Left renal pelvis (tissue), 4 donors: ENCODE results near the gene SPOCD1. TPM values are rescaled to one million over a fixed set of nuclear protein-coding genes. Genes with fewer than 3 reads are reported as not detected.

Experiments used
- DNase-seq, 4 donors: peaks; one replicate each; pipeline ENCODE4 v3.0.0-alpha.2; 2013; ENCODE audit warnings: low read depth in 4 of 4, low spot score in 3 of 4
- polyA plus RNA-seq, 4 donors: library from polyadenylated mRNA; unstranded; fragments of 120-200 nt; gene quantifications; one replicate each; pipeline ENCODE4 v1.2.1, GENCODE V29; 2013; ENCODE audit not compliant: insufficient read length in 4 of 4

The SPOCD1 gene
- polyA plus RNA-seq, 4 donors = 0.26 to 0.37 (median 0.35) TPM; not detected in 1

GRCh38 chr1:31760471-31761470 is 55.1 kb downstream of the SPOCD1 start:
- no peak for DNase-seq

DNA sequence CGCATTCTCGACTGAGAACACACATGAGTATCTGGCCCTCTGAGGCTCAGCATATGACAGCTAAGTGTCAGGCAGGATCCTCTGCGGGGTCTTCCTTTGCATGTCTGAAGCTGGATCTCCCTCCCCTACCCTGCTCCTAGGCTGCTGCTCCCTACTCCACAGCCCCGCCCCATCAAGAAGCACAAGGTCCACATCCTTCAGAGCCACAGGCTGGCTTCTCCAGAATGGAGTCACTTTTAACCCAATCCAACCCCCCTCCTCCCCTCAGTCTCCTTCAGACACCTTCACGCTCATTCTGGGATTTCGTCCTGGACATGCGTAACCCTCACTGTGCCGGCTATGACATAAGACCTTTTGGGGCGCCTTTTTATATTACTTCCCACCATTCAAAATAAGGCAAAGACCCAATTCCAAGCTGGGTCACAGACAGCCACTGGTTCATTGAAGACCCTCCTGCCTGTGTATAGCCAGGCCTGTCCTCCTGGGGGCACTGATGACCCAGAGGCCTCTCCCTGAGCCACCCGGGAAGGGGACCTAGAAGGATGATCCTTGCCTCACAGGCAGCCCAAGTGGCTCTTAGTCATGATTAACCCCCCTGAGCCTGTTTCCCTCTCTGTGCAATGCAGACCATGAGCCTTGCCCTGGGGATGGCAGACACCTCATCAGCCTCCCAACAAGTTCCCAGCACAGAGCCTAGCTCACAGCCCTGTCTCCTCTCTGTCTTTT is 56.4 kb downstream of the SPOCD1 start:
- no peak for DNase-seq

DNA sequence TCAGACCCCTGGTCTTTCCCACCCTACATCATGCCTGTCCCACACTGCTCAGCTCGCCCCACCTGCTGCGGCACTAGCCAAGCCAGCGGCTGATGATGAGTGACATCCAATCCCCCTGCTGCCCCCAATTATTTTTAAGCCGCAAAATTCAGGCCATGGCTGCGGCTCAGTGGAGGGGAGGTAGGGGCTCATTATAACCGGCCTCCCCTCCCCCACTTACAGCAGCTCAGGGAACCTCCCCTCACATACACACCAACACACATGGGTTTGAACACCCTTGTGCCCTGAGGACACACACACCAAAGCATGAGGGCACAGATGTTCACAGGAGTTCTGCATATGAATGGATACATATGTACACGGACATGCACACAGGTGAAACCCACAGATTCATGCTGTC is 57.0 kb downstream of the SPOCD1 start:
- DNase-seq = no peak

- DNase-seq = no peak
These were observed 57.8 kb downstream of the SPOCD1 start for GRCh38 chr1:31757989-31758388.

- no peak for DNase-seq
These were observed 58.6 kb downstream of the SPOCD1 start for GRCh38 chr1:31757204-31757679.

- DNase-seq = no peak
These were observed 59.2 kb downstream of the SPOCD1 start for GRCh38 chr1:31756578-31756977.

DNA sequence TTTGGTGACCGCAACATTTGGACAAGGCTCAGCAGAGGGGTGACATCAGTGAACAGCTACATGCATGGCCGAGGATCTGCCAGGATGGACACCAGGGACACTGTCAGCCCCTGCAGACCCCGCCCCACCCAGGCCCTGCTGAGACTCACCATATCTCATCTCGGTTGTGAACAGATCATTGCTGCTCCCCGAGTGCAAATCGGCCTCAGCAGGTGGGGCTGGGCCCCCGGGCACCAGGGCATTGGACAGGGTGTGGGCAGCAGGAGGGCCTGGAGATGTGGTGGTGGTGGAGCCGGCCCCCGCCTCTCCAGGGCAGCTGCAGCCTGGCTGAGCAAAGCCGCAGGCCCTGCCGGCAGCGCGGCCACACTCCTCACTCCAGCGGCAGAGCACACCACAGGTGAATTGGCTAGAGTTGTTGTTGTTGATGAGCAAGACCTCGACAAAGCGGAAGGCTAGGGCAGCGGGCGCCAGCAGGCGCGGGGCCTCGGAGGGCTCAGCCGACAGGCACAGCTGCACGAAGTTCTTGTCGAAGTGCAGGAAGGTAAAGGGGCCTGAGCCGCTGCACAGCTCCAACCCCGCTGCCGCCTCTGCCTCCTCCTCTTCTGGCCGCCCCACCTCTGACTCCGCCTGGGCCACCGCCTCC is 59.9 kb downstream of the SPOCD1 start:
- DNase-seq = no peak

DNA sequence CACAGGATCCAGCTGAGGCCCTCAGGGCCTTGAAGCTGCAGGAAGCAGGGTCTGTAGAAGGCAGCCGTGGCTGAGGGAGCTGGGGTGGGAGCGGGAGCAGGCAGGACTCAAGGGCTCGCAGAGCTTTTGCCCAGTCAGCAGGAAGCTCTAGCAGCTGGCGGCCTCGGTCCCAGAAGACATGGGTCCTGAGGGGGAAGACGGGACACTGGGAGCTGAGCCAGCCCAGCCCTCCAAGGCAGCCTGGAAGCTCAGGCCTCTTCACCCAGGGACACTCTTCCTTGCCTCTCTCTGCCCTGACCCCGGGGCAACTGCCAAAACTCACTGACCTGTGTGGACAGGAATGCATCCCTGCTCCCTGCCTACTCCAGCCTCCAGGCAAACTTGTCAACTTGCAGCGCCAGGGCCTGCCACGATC is 60.6 kb downstream of the SPOCD1 start:
- no peak for DNase-seq

DNA sequence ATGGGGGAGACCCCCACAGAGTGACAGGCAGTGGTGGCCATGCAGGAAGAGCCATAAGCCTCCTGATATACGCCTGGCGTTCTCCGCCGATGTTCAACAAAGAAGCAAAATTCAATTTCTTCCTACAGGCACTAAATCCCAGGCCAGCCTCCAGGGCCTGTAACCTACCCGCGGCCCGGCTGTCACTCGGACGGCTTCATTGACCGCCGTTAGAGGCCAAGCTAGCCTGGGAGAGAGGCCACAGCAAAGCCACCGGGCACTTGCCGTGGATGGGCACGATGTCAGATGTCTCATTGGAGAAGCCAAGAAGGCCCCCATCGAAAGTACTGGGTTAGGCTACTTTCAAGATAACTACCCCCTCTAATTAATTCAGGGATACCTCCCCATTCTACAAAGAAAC is 61.4 kb downstream of the SPOCD1 start:
- DNase-seq = no peak

DNA sequence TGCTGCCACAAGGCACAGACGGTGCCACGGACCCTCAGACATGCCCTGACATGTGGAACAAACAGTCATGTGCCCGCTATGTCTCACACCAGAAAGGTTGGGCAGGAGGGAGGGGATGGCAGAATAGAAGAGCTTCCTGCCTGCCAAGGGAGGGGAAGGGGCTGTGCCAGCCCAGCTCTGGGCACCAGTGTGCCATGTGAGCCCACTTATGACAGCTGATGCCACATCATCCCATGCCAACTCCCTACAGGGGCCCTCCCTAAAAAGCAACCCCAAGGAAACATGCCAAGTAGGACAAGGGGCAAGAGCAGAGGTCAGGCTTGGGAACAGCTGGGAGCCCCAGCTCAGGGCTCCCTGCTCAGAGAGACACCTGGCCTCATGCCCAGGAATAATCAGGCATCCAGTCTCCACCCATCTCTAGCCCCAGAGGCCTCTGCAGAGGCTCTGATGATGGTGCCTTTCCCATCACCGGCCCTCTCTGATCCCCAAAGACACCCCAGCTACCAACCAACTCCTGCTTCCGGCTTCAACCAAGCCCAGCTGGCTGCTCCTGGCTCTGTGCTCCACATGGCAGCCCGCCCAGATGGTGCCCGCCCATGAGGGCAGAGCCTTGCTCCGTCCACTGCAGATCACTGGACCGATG is 62.0 kb downstream of the SPOCD1 start:
- no peak for DNase-seq

DNA sequence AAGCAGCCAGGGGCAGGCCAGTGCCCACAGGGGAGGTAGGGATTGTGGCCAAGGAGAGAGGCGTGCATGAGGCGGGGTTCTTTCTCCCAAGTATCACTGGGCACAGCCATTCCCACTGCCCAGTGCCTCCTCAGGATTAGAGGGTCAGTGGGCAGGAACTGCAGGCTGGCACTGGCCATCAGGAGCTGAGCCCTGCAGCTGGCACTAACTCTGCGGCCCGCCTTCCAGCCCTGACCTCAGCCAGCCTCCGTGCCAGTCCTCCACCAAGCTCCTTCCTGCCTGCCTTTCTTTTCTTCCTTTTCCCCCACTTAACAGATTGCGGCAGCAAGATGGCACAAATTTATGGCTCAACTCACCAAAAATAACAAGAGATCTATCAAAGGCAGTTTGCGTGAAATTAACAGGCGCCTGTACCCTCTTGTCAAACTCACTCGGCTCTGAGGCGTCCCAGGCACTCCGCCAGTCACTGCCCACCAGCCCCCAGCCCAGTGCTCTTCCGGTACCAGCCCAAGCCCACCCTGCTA is 62.8 kb downstream of the SPOCD1 start:
- no peak for DNase-seq

GRCh38 chr1:31752258-31752657 is 63.6 kb downstream of the SPOCD1 start:
- DNase-seq = no peak

DNA sequence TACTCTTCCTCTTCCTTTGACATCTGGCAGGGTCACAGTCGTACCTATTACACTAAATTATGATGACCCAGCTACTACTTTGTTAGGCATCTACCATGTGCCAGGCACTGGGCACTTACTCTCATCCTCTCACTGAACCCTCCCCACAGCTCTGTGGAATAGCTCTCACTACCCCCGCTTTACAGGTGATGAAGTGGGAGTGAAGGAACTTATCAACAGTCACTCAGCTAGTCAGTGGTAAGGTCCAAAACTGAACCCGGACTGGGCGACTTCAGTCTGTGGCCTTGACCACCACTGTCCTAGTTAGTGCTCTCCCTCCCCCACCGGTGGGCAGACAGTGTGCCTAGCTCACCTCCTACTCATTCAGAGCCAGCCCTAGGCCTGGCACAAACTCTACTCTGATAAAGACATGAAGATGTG is 64.0 kb downstream of the SPOCD1 start:
- no peak for DNase-seq

GRCh38 chr1:31750858-31751510 is 64.8 kb downstream of the SPOCD1 start:
- DNase-seq = no peak

- DNase-seq = no peak
These were observed 65.8 kb downstream of the SPOCD1 start for GRCh38 chr1:31749785-31750735.

DNA sequence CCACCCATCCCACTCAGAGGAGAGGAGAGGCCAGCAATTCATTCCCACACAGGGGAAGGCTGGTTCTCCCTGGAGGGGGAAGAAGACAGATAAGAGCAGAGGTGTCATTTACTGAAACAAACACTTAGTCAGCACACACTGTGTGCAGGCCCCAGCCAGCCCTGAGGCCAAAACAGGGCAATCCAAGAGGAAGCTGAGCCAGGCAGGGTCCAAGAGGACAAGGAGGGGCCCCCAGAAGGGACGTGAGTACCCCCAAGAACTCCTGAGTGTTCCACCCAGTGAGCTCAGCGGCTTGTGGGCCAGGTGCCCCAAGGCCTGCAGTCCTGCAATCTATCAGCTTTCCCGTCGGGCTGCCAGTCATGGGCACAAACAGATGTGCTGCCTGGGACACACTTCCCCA is 67.5 kb downstream of the SPOCD1 start:
- DNase-seq = no peak

DNA sequence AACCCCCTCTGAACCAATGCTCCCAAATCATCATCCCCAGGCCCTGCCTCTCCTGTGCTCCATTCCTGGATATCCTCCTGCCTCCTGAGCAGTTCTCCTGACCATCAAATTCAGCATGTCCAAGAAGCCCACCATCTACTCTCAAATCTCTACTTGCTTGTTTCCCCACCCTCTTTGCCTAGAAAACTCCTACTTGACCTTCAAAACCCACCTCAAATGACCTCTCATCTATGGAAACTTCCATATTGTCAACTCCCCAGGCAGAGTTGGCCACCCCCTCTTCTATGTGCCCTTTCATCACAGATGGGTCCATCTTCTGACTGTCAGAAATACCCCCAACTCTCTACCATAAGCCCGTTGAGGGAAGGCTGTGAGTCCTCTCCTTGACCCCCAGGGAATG is 68.5 kb downstream of the SPOCD1 start:
- DNase-seq = no peak

DNA sequence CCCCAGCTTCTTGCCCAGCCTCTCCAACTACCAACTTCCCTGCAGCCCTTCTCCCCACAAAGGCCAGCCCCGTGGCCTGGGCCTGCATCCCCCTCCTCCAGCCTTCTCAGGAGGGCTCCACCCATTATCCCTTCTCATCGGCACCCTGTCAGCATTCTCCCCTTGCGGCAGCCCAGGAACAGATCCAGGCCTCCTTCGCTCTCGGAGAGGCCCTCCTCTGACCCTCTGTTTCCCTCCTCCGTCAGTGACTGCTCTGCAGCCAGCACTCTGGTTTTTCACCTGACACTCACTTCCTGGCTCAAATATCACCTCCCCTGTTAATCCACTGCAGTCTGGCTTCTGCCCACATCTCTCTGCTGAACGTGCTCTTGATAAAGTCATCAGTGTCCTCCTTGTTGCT is 69.1 kb downstream of the SPOCD1 start:
- no peak for DNase-seq
